GM19395 (cell line): ENCODE data around the gene CDHR2.

Experiments used
- ATAC-seq: cut with Tn5 transposase; IDR thresholded peaks from one replicate; pipeline ENCODE4 v1.9.1; 2021; ENCODE audit warnings: mild to moderate bottlenecking, moderate library complexity; ENCODE audit not compliant: unreplicated experiment

CDHR2 gene, protein sequence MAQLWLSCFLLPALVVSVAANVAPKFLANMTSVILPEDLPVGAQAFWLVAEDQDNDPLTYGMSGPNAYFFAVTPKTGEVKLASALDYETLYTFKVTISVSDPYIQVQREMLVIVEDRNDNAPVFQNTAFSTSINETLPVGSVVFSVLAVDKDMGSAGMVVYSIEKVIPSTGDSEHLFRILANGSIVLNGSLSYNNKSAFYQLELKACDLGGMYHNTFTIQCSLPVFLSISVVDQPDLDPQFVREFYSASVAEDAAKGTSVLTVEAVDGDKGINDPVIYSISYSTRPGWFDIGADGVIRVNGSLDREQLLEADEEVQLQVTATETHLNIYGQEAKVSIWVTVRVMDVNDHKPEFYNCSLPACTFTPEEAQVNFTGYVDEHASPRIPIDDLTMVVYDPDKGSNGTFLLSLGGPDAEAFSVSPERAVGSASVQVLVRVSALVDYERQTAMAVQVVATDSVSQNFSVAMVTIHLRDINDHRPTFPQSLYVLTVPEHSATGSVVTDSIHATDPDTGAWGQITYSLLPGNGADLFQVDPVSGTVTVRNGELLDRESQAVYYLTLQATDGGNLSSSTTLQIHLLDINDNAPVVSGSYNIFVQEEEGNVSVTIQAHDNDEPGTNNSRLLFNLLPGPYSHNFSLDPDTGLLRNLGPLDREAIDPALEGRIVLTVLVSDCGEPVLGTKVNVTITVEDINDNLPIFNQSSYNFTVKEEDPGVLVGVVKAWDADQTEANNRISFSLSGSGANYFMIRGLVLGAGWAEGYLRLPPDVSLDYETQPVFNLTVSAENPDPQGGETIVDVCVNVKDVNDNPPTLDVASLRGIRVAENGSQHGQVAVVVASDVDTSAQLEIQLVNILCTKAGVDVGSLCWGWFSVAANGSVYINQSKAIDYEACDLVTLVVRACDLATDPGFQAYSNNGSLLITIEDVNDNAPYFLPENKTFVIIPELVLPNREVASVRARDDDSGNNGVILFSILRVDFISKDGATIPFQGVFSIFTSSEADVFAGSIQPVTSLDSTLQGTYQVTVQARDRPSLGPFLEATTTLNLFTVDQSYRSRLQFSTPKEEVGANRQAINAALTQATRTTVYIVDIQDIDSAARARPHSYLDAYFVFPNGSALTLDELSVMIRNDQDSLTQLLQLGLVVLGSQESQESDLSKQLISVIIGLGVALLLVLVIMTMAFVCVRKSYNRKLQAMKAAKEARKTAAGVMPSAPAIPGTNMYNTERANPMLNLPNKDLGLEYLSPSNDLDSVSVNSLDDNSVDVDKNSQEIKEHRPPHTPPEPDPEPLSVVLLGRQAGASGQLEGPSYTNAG (N-terminal part only)

DNA sequence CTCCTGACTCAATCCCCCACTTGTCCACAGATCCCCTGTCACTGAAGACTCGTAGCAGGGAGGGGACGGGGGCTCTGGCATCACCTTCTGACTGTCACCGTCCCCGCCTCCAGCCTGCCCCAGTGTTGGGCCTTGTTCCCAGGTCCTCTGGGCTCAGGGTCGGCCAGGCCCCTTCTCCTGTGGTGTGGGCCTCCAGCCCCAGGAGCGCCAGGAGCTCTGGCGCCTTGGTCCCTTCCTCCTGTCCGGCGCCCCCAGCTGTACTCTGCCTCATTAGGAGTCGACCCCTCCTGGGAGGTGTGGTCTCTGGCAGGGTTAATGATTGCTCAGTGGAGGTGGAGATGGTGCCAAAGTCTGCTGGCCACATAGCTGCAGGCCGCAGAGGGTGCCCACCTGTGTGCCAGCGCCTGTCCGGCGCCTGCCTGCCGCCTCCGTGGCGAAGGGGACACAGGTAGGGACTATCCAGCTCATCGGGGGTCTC lies at the start of gene CDHR2:
Gene CDHR2 (plus strand): TSS at position 376 of the 478 bp plus-strand sequence. CDS start 16,011 bp downstream, outside the sequence.
- no peak for ATAC-seq

DNA sequence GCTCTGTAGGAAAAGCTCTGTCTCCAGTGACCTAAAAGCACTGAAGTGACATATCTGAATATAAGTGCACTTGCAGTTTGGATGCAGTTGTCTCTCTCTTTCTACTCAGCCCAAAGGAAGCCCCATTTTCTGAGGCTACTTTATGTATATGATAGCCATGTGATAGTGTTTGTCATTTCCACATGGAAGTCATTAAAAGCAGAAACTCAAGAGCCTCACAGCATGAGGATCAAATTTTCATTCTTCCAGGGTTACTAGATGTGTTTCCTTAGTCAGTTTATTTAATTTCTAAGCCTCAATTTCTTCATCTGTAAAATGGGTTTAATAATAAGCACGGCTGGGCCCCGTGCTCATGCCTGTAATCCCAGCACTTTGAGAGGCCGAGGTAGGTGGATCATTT lies 48.6 kb upstream of the CDHR2 start:
- no peak for ATAC-seq

DNA sequence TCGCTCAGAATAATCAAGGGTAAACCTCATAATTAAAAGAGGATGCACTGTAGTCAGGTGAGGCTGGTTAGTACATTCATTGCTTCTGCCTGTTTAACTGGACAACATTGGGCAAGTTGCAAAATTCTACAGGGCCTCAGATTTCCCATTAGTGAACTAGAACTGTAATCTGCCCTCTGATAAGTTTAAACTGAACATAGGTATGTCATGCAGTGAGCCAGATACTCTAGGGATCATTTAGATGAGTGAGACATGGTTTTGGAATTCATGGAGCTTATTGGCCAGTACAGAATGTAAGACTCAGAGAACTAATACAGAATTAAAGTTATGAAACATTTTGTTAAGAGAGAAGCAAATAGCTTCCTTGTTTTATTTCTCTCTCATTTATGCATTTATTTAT lies 47.8 kb upstream of the CDHR2 start:
- no peak for ATAC-seq

DNA sequence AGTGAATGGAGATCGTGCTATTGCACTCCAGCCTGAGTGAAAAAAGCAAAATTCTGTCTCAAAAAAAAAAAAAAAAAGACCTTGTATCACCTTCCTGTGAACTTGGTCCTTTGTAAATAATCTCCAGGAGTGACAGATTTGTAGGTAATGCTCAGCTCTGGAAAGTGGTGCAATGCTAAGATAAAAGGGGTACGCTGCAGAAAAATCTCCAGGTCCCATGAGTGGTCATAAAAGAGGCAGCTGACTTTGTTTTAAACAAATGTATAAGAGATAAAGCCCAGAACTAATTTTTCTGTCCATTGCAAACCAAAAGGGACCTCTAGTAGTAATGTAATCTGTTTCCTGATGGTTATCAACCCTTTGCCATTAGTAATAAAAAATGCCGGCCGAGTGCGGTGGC lies 45.6 kb upstream of the CDHR2 start:
- ATAC-seq, result no peak

DNA sequence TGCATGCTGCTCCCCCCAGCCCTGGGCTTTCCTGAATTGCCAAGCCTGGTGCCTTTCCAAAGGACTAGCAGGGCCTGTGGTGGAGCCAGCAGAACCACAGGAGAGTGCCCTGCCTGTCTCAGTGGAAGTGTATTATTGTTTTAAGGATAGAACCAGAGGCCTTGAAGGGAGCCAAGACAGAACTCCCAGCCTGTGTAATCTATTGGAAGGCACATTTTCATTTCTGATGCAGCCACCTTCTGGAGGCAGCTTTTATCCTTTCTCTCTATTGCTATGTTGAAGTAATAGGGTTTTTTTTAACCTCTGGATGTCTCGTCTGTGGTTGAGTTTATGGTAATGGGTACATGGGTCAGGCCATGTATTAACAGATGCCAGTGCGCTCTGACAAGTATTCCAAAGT lies 41.2 kb upstream of the CDHR2 start:
- no peak for ATAC-seq

DNA sequence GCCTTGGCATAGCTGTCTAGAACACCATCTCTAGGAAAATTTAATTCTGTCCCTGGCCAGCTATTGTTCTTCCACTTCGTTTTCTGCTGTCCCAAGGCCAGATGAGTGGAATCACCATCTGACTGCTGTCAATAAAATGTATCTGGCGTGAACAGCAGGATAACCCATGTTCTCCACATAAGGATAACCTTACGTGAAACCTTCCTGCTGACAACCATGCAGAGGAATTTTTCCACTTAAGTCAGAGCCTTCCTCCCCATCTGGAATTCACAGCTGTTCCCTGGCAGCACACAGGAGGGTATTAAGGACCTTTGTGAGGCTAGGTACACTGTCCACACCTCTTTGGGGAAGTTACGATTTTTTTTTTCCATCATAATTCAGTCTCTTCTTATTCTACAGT lies 40.5 kb upstream of the CDHR2 start:
- ATAC-seq, result no peak

DNA sequence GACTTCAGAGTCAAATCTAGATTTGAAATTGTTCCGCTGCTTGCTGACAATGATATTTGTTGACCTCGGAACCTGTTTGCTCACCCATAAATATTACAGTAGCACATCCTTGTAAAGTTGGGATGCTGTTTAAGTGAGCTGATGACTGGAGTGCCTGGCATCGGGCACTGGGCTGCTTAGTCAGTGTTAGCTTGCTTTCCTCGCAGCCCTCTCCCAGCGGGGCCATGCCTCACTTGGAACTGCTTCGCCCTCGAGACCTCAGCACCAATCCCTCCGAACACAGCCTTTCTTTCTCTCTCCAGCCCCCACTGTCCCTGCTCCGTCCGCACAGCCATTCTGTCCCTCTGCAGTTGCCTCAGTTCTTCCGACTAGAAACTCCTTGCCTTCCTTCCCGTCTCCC lies 35.4 kb upstream of the CDHR2 start:
- no peak for ATAC-seq

DNA sequence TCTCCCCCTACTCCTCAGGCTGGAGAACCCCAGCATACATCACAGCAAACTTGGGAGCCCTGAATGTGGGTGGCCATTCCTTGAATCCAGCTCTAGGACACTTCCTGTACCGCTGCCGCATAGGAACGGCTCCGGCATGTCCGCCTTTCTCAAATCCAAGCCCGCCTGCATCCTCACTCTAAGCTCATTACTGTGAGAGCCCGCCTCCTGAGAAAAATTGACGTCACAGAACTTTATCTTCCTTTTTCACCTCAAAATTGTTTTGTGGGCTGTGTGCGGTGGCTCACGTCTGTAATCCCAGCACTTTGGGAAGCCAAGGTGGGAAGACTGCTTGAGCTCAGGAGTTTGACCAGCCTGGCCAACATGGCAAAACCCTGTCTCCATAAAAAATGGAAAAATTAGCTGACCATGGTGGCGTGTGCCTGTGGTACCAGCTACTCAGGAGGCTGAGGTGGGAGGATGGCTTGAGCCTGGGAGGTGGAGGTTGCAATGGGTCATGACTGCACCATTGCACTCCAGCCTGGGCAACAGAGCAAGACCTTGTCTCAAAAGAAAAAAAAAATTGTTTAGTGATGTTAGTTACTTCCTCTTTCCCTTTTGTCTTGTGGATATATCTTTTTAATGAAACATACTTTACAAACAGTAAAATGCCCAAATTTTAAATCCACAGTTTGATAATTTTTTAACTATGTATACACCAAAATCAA lies 34.7 kb upstream of the CDHR2 start:
- ATAC-seq, result no peak

DNA sequence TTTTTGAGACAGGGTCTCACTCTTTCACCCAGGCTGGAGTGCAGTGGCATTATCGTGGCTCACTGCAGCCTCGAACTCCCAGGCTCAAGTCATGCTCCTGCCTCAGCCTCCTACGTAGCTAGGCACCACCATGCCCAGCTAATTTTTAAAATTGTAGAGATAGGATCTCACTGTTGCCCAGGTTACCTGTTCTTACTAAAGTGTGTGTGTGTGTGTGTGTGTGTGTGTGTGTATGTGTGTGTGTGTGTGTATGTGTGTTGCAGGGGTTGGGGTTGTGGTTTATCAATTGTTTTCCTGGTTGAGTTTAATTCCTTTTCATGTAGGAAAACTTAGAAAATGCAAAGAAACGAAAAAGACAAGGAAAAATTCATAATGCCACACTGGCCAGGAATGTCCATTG lies 33.7 kb upstream of the CDHR2 start:
- no peak for ATAC-seq

DNA sequence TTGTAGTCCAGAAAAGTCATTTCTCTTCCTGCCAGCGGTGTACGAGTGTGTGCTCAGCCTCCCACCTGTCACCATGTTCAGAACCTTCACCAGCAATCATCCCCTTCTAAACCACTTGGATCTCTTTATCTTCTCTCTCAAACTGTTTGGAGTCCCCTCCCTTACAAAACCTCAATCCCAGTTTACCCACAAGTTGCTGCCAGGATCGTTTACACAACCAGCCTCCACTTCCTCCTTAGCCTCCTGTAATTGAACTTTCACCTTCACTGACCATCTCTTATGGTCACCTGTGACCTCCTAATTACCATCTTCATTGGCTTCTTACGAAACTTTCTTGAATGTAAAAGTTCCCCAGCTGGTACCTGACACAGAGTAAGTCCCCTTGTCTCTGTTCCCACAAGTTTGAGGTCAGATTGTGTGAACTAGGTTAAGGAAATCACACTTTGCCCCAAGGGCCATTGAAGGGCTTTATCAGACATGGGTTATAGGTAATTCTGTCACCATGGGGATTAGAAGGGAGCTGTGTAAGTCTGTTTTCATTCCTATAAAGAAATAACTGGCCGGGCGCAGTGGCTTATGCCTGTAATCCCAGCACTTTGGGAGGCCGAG lies 32.0 kb upstream of the CDHR2 start:
- ATAC-seq, result no peak

DNA sequence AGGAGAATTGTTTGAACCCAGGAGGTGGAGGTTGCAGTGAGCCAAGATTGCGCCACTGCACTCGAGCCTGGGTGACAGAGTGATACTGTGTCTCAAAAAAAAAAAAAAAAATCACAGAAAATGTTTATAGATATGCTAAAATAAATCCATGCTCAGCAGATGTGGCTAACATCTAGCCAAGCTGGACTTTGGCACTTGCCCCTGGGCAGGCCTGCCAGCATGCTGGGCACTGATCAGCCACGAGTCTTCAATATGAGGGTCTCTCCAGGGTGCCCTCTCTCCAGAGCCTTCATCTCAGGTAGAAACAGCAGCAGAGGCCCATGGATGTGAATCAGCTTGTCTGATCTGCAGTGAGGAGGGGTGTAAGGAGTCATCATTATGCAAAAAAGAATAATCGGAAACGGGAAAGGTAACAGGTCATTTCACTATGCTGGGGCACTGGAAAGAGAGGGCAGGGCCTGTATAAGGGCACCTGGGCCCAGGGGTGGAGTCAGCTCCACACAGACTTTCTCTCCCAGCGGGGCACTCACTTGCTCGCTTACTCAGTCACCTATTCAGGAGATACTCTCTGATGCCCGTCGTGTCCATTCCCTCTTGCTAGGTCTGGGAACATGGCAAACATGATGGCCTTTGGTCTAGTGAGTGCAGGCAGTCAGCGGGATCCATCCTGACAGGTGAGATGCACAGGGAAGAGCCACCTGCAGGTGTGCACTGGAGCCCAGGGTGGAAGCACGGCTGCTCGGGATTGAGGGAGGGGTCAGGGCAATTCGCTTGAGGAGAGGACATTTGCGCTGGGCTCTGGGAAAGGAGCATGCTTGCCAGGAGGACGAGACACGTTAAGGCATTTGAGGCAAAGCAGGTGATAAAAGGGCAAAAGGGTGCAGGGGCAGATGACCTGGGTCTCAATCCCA lies 29.1 kb upstream of the CDHR2 start:
- ATAC-seq, result no peak

DNA sequence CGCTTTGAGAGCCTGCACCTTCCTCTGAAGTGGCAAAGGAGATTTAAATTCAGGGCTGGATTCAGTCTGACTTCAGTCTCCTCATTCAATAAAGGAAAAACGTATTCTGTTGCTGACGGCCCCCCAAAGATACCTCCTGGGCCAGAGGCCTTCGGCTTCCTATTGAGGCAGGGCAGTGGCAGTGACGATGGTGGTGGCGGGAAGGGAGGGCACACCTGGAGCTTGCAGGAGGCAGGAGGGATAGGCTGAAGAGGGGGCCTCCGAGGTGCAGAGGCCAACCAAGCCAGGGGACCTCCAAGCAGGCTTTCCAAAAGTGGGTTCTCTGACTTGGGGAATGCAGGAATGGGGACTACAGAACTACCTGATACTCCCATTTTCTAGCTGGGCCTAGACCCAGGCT lies 27.9 kb upstream of the CDHR2 start:
- ATAC-seq, result no peak

DNA sequence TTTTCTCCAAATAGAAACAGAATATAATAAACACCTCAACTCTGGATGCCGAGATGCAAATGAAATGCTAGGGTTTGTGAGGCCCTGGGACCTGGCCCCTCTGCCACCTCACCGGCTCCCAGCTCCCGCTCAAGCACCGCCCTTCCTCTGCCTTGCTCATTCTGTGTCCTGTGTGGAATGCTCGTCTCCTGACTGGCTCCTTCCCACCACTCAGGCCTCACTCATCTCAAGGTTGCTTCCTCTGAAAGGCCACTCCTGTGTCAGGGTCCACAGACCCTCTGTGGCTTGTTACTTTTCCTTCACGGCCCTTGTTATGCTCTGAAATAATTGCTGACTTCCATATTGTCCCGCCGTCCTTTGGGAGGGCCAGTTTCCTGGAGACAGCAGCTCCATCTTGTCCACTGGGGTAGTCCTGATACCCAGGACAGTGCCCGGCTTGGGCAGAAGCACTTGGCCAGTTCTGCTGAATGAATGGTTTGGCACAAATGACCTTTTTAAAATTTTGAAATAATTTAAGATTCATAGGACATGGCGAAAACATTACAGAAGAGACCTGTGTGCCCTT lies 27.4 kb upstream of the CDHR2 start:
- ATAC-seq, result no peak

DNA sequence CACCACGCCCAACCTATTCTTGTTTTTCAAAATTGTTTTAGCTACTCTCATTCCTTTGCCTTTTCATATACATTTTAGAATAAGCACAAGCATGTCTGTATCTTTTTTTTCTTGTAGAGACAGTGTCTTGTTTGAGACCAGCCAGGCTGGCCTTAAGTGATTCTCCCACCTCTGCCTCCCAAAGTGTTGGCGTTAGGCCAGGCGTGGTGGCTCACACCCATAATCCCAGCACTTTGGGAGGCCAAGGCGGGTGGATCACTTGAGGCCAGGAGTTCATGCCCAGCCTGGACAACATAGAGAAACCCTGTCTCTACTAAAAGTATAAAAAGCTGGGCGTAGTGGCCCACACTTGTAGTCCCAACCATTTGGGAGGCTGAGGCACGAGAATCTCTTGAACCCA lies 25.0 kb upstream of the CDHR2 start:
- no peak for ATAC-seq

DNA sequence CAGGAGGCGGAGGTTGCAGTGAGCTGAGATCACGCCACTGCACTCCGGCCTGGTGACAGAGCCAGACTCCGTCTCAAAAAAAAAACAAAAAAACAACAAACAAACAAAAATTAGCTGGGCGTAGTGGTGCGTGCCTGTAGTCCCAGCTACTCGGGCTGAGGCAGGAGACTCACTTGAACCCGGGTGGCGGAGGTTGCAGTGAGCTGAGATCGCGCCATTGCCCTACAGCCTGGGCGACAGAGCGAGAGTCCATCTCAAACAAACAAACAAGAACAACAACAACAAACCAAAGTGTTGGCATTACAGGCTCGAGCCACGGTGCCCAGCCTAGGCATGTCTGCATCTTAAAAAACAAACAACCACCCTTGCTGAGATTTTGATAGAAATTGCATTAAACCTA lies 24.2 kb upstream of the CDHR2 start:
- ATAC-seq, result no peak

DNA sequence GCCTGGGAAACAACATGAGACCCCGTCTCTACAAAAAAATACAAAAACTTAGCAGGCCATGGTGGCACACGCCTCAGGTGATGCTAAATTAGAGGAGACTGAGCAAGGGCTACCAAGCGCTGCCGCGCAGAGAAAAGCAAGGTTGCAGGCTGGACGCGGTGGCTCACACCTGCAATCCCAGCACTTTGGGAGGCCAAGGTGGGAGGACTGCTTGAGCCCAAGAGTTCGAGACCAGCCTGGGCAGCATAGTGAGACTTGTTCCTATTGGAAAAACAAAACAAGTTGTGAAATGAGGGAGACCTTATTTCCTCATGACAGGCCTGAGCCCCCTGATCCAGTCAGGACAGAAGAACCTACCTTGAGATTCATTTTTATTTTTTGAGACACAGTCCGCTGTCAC lies 23.5 kb upstream of the CDHR2 start:
- no peak for ATAC-seq

DNA sequence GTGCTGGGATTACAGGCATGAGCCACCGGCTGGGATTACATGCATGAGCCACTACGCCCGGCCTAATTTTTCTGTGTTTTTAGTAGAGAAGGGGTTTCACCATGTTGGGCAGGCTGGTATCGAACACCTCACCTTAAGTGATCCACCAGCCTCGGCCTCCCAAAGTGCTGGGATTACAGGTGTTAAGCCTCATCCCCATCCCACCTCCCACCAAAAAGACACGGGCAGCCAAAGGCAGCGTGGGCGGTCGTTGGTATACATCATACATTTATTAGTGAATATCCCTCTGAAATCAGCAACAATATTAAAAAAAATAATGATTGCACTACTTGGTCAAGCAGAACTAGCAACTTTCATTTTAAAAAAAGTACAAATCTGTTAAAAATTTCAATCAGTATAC lies 22.7 kb upstream of the CDHR2 start:
- ATAC-seq, result no peak
